RWPE2 (cell line): Measurements from ENCODE around the gene BTBD9.

Experiments used
- ATAC-seq: fragments of 200-7000 bp; cut with Tn5 transposase; 3 replicates; pipeline ENCODE4 v1.9.1; 2021; ENCODE audit warnings: low read depth
- DNase-seq: peaks from one replicate; pipeline ENCODE4 v3.0.0-alpha.2; 2020; ENCODE audit warnings: low spot score
- H3K27ac ChIP-seq: fragments of 450-650 bp; 2 replicates; pipeline ENCODE4 v1.5.1; 2017; ENCODE audit warnings: mild to moderate bottlenecking; ENCODE audit not compliant: poor library complexity, severe bottlenecking
- H3K27me3 ChIP-seq: fragments of 250-450 bp; sonication (Bioruptor Pico); 2 replicates; pipeline ENCODE4 v1.5.1; 2021; ENCODE audit warnings: mild to moderate bottlenecking, moderate library complexity; ENCODE audit not compliant: insufficient read depth, poor library complexity, severe bottlenecking
- H3K36me3 ChIP-seq: fragments of 250-450 bp; sonication (Bioruptor Pico); 2 replicates; pipeline ENCODE4 v1.5.1; 2020; ENCODE audit warnings: low read depth, mild to moderate bottlenecking, moderate library complexity
- H3K4me1 ChIP-seq: fragments of 250-450 bp; sonication (Bioruptor Pico); 2 replicates; pipeline ENCODE4 v1.5.1; 2021; ENCODE audit warnings: mild to moderate bottlenecking, moderate library complexity; ENCODE audit not compliant: insufficient read depth, poor library complexity, severe bottlenecking
- H3K4me3 ChIP-seq: fragments of 250-450 bp; sonication (Bioruptor Pico); 2 replicates; pipeline ENCODE4 v1.5.1; 2021; ENCODE audit warnings: mild to moderate bottlenecking, moderate library complexity; ENCODE audit not compliant: severe bottlenecking
- H3K9me3 ChIP-seq: fragments of 250-450 bp; sonication (Bioruptor Pico); 2 replicates; pipeline ENCODE4 v1.5.1; 2021; ENCODE audit warnings: mild to moderate bottlenecking, moderate library complexity; ENCODE audit not compliant: severe bottlenecking
- CTCF ChIP-seq: fragments of 450-650 bp; IDR thresholded peaks from one replicate; pipeline ENCODE4 v1.5.1; 2017; ENCODE audit warnings: mild to moderate bottlenecking, moderate library complexity; ENCODE audit not compliant: poor library complexity, severe bottlenecking

BTBD9 gene

GRCh38 chr6:38404900-38405556, 234.7 kb downstream of the BTBD9 start:
- no peak for TF ChIP-seq CTCF
- no peaks in the 10 kb centered on the region for H3K27me3 ChIP-seq
- H3K4me3 ChIP-seq = no peak overlapping the region
- ATAC-seq = peak; percentile 99
- peak; percentile 84 for DNase-seq
- H3K36me3 ChIP-seq = no peaks in the 10 kb centered on the region
- H3K4me1 ChIP-seq = peaks cover 18% of the 10 kb centered on the region
- H3K9me3 ChIP-seq = no peaks in the 10 kb centered on the region
- peak overlapping the region; percentile 65 for H3K27ac ChIP-seq

DNA sequence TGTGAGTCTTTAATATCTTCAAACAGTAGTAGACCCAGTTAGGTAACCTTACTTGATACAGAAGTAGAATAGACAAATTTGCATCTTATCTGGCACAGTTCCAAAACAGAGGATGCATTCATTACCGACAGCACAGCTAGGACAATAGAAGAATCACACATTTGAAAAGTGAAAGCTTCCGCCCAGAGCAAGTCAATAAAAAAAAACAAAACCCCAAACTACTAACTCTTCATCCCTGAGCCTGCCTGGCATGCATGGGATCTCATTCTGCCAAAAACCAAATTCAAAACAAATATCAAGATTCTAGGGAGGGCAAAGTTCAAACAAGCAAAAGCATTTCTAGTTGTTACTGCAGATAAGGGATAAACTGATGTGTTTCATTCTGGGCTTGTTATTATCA, 235.4 kb downstream of the BTBD9 start:
- H3K9me3 ChIP-seq = no peaks in the 10 kb centered on the region
- ATAC-seq (no peak), DNase-seq (no peak)
- H3K4me1 ChIP-seq = peaks cover 18% of the 10 kb centered on the region
- no peaks in the 10 kb centered on the region for H3K36me3 ChIP-seq
- no peaks in the 10 kb centered on the region for H3K27me3 ChIP-seq
- H3K4me3 ChIP-seq = no peak overlapping the region
- peak overlapping the region; percentile 65 for H3K27ac ChIP-seq
- TF ChIP-seq CTCF = no peak

GRCh38 chr6:38403548-38403947, 236.2 kb downstream of the BTBD9 start:
- TF ChIP-seq CTCF = no peak
- Histone ChIP-seq H3K27ac (no peak overlapping the region), H3K4me1 (peaks cover 18% of the 10 kb centered on the region), H3K36me3 (no peaks in the 10 kb centered on the region), H3K4me3 (no peak overlapping the region), H3K9me3 (no peaks in the 10 kb centered on the region), H3K27me3 (no peaks in the 10 kb centered on the region)
- DNase-seq (no peak), ATAC-seq (no peak)

- ATAC-seq (no peak), DNase-seq (no peak)
- Histone ChIP-seq H3K36me3 (no peaks in the 10 kb centered on the region), H3K4me3 (no peak overlapping the region), H3K4me1 (peaks cover 24% of the 10 kb centered on the region), H3K27ac (no peak overlapping the region), H3K9me3 (no peaks in the 10 kb centered on the region), H3K27me3 (no peaks in the 10 kb centered on the region)
- no peak for TF ChIP-seq CTCF
These were observed 239.0 kb downstream of the BTBD9 start for GRCh38 chr6:38400764-38401163.

DNA sequence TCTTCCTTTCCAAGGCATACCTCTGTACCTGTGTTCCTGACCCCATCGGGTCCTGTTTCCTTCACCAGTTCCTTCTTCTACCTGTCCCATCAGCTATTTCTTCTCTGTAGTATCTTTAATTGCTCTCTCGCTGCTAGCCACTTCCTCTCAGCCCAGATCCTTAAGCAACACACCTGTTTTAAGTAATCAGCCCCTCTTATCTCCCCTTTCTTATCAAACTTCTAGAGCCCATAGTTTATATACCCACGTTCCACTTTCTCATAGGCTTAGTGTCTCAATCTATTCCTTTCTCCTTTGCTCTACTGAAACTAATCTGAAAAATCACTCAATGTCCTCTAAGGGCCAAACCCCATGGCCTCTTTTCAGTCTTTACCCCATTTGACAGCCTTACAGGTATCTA, 239.6 kb downstream of the BTBD9 start:
- Histone ChIP-seq H3K4me3 (no peak overlapping the region), H3K27me3 (no peaks in the 10 kb centered on the region), H3K27ac (no peak overlapping the region), H3K36me3 (no peaks in the 10 kb centered on the region), H3K9me3 (no peaks in the 10 kb centered on the region), H3K4me1 (peaks cover 17% of the 10 kb centered on the region)
- ATAC-seq (no peak), DNase-seq (no peak)
- no peak for TF ChIP-seq CTCF
